AG09309 (cell line): ENCODE measurements around the gene LPCAT2.
A peak's percentile ranks its signal among the peaks of the same experiment; 100 is the strongest.

Source experiments
- DNase-seq: peaks from one replicate; pipeline ENCODE4 v3.0.0-alpha.2; 2010; ENCODE audit warnings: low read depth
- H3K4me3 ChIP-seq: 2 replicates; pipeline ENCODE4 v1.5.1; 2011; ENCODE audit warnings: mild to moderate bottlenecking, low read depth, low read length, moderate library complexity; ENCODE audit not compliant: control insufficient read depth
- CTCF ChIP-seq: IDR thresholded peaks from 2 replicates; pipeline ENCODE4 v1.5.1; 2011; ENCODE audit warnings: mild to moderate bottlenecking, low read depth, low read length, inconsistent platforms; ENCODE audit not compliant: insufficient read depth, control insufficient read depth; ENCODE audit errors: missing control alignments

The LPCAT2 gene

GRCh38 chr16:55475919-55476318 lies 33.0 kb upstream of the LPCAT2 start:
- DNase-seq: no peak
- no peak overlapping the region for H3K4me3 ChIP-seq
- TF ChIP-seq CTCF: no peak

- no peak overlapping the region for H3K4me3 ChIP-seq
- TF ChIP-seq CTCF: no peak
- DNase-seq: no peak
Measured at GRCh38 chr16:55476625-55477533, 32.0 kb upstream of the LPCAT2 start.

- DNase-seq: no peak
- no peak overlapping the region for H3K4me3 ChIP-seq
- TF ChIP-seq CTCF: no peak
Measured at GRCh38 chr16:55477736-55478135, 31.1 kb upstream of the LPCAT2 start.

GRCh38 chr16:55478827-55479429 lies 29.9 kb upstream of the LPCAT2 start, which contains the start of gene MMP2:
Gene MMP2, plus strand, starts transcription at chr16:55479198. Its CDS starts 282 bp downstream, at chr16:55479480.
- H3K4me3 ChIP-seq: peak within 1 kb of the TSS; percentile 71
- TF ChIP-seq CTCF: no peak
- DNase-seq: no peak

GRCh38 chr16:55479430-55480140 lies 29.3 kb upstream of the LPCAT2 start:
- DNase-seq: no peak
- peak overlapping the region; percentile 71 for H3K4me3 ChIP-seq
- TF ChIP-seq CTCF: no peak

- peak overlapping the region; percentile 71 for H3K4me3 ChIP-seq
- DNase-seq: peak; percentile 84
- TF ChIP-seq CTCF: no peak
Measured at GRCh38 chr16:55480228-55480655, 28.6 kb upstream of the LPCAT2 start.
